ENCODE data around the gene ITPK1. TPM values are rescaled to one million over a fixed set of nuclear protein-coding genes. Genes with fewer than 3 reads are reported as not detected.

ITPK1 gene
- polyA plus RNA-seq, 4 donors = 98.8 to 153 (median 138) TPM

GRCh38 chr14:93030761-93031160 lies 85.0 kb downstream of the ITPK1 start:
- WGBS, 3 donors = 88 to 93% (median 90%) methylated on average over 10 of the region's 10 CpGs
- no peak overlapping the region for H3K27ac ChIP-seq (ENCODE audit: low read depth in 1 of 3, low read length in 2 of 3)
- H3K9me3 ChIP-seq (ENCODE audit: control insufficient read depth in 2 of 2, insufficient read depth in 1 of 2, low read depth in 1 of 2, low read length in 1 of 2) = no peaks in the 10 kb centered on the region
- peaks cover 8 to 44% (median 12%) of the 10 kb centered on the region in 3 donors for H3K4me1 ChIP-seq (ENCODE audit: control insufficient read depth in 3 of 3, insufficient read depth in 2 of 3, low read depth in 1 of 3, low read length in 2 of 3)
- no peak for DNase-seq
- no peak for FAIRE-seq
- no peak overlapping the region for H3K4me3 ChIP-seq (ENCODE audit: low read depth in 1 of 3, low read length in 3 of 3)
- H3K27me3 ChIP-seq (ENCODE audit: control insufficient read depth in 3 of 3, insufficient read depth in 3 of 3, low read length in 3 of 3) = no peaks in the 10 kb centered on the region
- H3K36me3 ChIP-seq (ENCODE audit: control insufficient read depth in 3 of 3, insufficient read depth in 2 of 3, low read depth in 1 of 3, low read length in 3 of 3) = peaks cover 0 to 61% (median 2%) of the 10 kb centered on the region in 3 donors

- no peak for FAIRE-seq
- WGBS, 3 donors = 90 to 96% (median 91%) methylated on average over 8 of the region's 8 CpGs
- Histone ChIP-seq H3K4me3 (ENCODE audit: low read depth in 1 of 3, low read length in 3 of 3) (no peak overlapping the region), H3K27ac (ENCODE audit: low read depth in 1 of 3, low read length in 2 of 3) (no peak overlapping the region), H3K36me3 (ENCODE audit: control insufficient read depth in 3 of 3, insufficient read depth in 2 of 3, low read depth in 1 of 3, low read length in 3 of 3) (peaks cover 0 to 60% (median 2%) of the 10 kb centered on the region in 3 donors), H3K9me3 (ENCODE audit: control insufficient read depth in 2 of 2, insufficient read depth in 1 of 2, low read depth in 1 of 2, low read length in 1 of 2) (no peaks in the 10 kb centered on the region), H3K27me3 (ENCODE audit: control insufficient read depth in 3 of 3, insufficient read depth in 3 of 3, low read length in 3 of 3) (no peaks in the 10 kb centered on the region), H3K4me1 (ENCODE audit: control insufficient read depth in 3 of 3, insufficient read depth in 2 of 3, low read depth in 1 of 3, low read length in 2 of 3) (peaks cover 8 to 39% (median 12%) of the 10 kb centered on the region in 3 donors)
- no peak for DNase-seq
Measured at GRCh38 chr14:93029911-93030508, 85.7 kb downstream of the ITPK1 start.

GRCh38 chr14:93029417-93029816 lies 86.3 kb downstream of the ITPK1 start:
- DNase-seq = no peak
- WGBS, 3 donors = 92 to 94% (median 93%) methylated on average over 5 of the region's 5 CpGs
- no peak overlapping the region for H3K27ac ChIP-seq (ENCODE audit: low read depth in 1 of 3, low read length in 2 of 3)
- FAIRE-seq = no peak
- peaks cover 0 to 60% (median 2%) of the 10 kb centered on the region in 3 donors for H3K36me3 ChIP-seq (ENCODE audit: control insufficient read depth in 3 of 3, insufficient read depth in 2 of 3, low read depth in 1 of 3, low read length in 3 of 3)
- peaks cover 8 to 39% (median 10%) of the 10 kb centered on the region in 3 donors for H3K4me1 ChIP-seq (ENCODE audit: control insufficient read depth in 3 of 3, insufficient read depth in 2 of 3, low read depth in 1 of 3, low read length in 2 of 3)
- no peaks in the 10 kb centered on the region for H3K9me3 ChIP-seq (ENCODE audit: control insufficient read depth in 2 of 2, insufficient read depth in 1 of 2, low read depth in 1 of 2, low read length in 1 of 2)
- no peaks in the 10 kb centered on the region for H3K27me3 ChIP-seq (ENCODE audit: control insufficient read depth in 3 of 3, insufficient read depth in 3 of 3, low read length in 3 of 3)
- no peak overlapping the region for H3K4me3 ChIP-seq (ENCODE audit: low read depth in 1 of 3, low read length in 3 of 3)

GRCh38 chr14:93028724-93029076 lies 87.0 kb downstream of the ITPK1 start:
- no peak for FAIRE-seq

GRCh38 chr14:93027810-93028723 lies 87.7 kb downstream of the ITPK1 start:
- no peak for FAIRE-seq
- peaks cover 3 to 39% (median 4%) of the 10 kb centered on the region in 3 donors for H3K4me1 ChIP-seq (ENCODE audit: control insufficient read depth in 3 of 3, insufficient read depth in 2 of 3, low read depth in 1 of 3, low read length in 2 of 3)
- peaks cover 0 to 62% (median 2%) of the 10 kb centered on the region in 3 donors for H3K36me3 ChIP-seq (ENCODE audit: control insufficient read depth in 3 of 3, insufficient read depth in 2 of 3, low read depth in 1 of 3, low read length in 3 of 3)
- no peaks in the 10 kb centered on the region for H3K27me3 ChIP-seq (ENCODE audit: control insufficient read depth in 3 of 3, insufficient read depth in 3 of 3, low read length in 3 of 3)
- H3K4me3 ChIP-seq (ENCODE audit: low read depth in 1 of 3, low read length in 3 of 3) = no peak overlapping the region
- no peak overlapping the region for H3K27ac ChIP-seq (ENCODE audit: low read depth in 1 of 3, low read length in 2 of 3)
- H3K9me3 ChIP-seq (ENCODE audit: control insufficient read depth in 2 of 2, insufficient read depth in 1 of 2, low read depth in 1 of 2, low read length in 1 of 2) = no peaks in the 10 kb centered on the region
- DNase-seq = no peak
- WGBS, 3 donors = 80 to 93% (median 80%) methylated on average over 19 of the region's 19 CpGs

More at GRCh38 chr14:93028724-93029076, 87.0 kb downstream of the ITPK1 start:
- Histone ChIP-seq H3K36me3 (ENCODE audit: control insufficient read depth in 3 of 3, insufficient read depth in 2 of 3, low read depth in 1 of 3, low read length in 3 of 3) (peaks cover 0 to 64% (median 2%) of the 10 kb centered on the region in 3 donors), H3K4me3 (ENCODE audit: low read depth in 1 of 3, low read length in 3 of 3) (no peak overlapping the region), H3K4me1 (ENCODE audit: control insufficient read depth in 3 of 3, insufficient read depth in 2 of 3, low read depth in 1 of 3, low read length in 2 of 3) (peaks cover 8 to 39% (median 8%) of the 10 kb centered on the region in 3 donors), H3K27ac (ENCODE audit: low read depth in 1 of 3, low read length in 2 of 3) (no peak overlapping the region), H3K9me3 (ENCODE audit: control insufficient read depth in 2 of 2, insufficient read depth in 1 of 2, low read depth in 1 of 2, low read length in 1 of 2) (no peaks in the 10 kb centered on the region), H3K27me3 (ENCODE audit: control insufficient read depth in 3 of 3, insufficient read depth in 3 of 3, low read length in 3 of 3) (no peaks in the 10 kb centered on the region)
- 86 to 89% (median 88%) methylated on average over 9 of the region's 9 CpGs for WGBS, 3 donors
- no peak for DNase-seq

- 91 to 93% (median 93%) methylated on average over 7 of the region's 7 CpGs for WGBS, 3 donors
- no peak for DNase-seq
- FAIRE-seq = no peak
- Histone ChIP-seq H3K9me3 (ENCODE audit: control insufficient read depth in 2 of 2, insufficient read depth in 1 of 2, low read depth in 1 of 2, low read length in 1 of 2) (no peaks in the 10 kb centered on the region), H3K36me3 (ENCODE audit: control insufficient read depth in 3 of 3, insufficient read depth in 2 of 3, low read depth in 1 of 3, low read length in 3 of 3) (peaks cover 0 to 69% (median 2%) of the 10 kb centered on the region in 3 donors), H3K4me3 (ENCODE audit: low read depth in 1 of 3, low read length in 3 of 3) (no peak overlapping the region), H3K27ac (ENCODE audit: low read depth in 1 of 3, low read length in 2 of 3) (no peak overlapping the region), H3K4me1 (ENCODE audit: control insufficient read depth in 3 of 3, insufficient read depth in 2 of 3, low read depth in 1 of 3, low read length in 2 of 3) (peaks cover 0 to 33% (median 0%) of the 10 kb centered on the region in 3 donors), H3K27me3 (ENCODE audit: control insufficient read depth in 3 of 3, insufficient read depth in 3 of 3, low read length in 3 of 3) (no peaks in the 10 kb centered on the region)
Measured at GRCh38 chr14:93026339-93026738, 89.4 kb downstream of the ITPK1 start.

GRCh38 chr14:93025055-93025454 lies 90.7 kb downstream of the ITPK1 start:
- DNase-seq = no peak
- whole genome bisulfite sequencing, 3 donors = 80 to 88% (median 85%) methylated on average over 9 of the region's 9 CpGs
- H3K36me3 ChIP-seq (ENCODE audit: control insufficient read depth in 3 of 3, insufficient read depth in 2 of 3, low read depth in 1 of 3, low read length in 3 of 3) = peaks cover 0 to 63% (median 0%) of the 10 kb centered on the region in 3 donors
- no peaks in the 10 kb centered on the region for H3K9me3 ChIP-seq (ENCODE audit: control insufficient read depth in 2 of 2, insufficient read depth in 1 of 2, low read depth in 1 of 2, low read length in 1 of 2)
- H3K4me3 ChIP-seq (ENCODE audit: low read depth in 1 of 3, low read length in 3 of 3) = no peak overlapping the region
- H3K4me1 ChIP-seq (ENCODE audit: control insufficient read depth in 3 of 3, insufficient read depth in 2 of 3, low read depth in 1 of 3, low read length in 2 of 3) = peaks cover 0 to 43% (median 2%) of the 10 kb centered on the region in 3 donors
- no peaks in the 10 kb centered on the region for H3K27me3 ChIP-seq (ENCODE audit: control insufficient read depth in 3 of 3, insufficient read depth in 3 of 3, low read length in 3 of 3)
- H3K27ac ChIP-seq (ENCODE audit: low read depth in 1 of 3, low read length in 2 of 3) = peak overlapping the region in 1 of 3 donors; percentile 83
- no peak for FAIRE-seq

GRCh38 chr14:93024493-93024892 lies 91.2 kb downstream of the ITPK1 start:
- WGBS, 3 donors = 94 to 98% (median 94%) methylated on average over 5 of the region's 5 CpGs
- Histone ChIP-seq H3K9me3 (ENCODE audit: control insufficient read depth in 2 of 2, insufficient read depth in 1 of 2, low read depth in 1 of 2, low read length in 1 of 2) (no peaks in the 10 kb centered on the region), H3K36me3 (ENCODE audit: control insufficient read depth in 3 of 3, insufficient read depth in 2 of 3, low read depth in 1 of 3, low read length in 3 of 3) (peaks cover 0 to 63% (median 0%) of the 10 kb centered on the region in 3 donors), H3K4me3 (ENCODE audit: low read depth in 1 of 3, low read length in 3 of 3) (no peak overlapping the region), H3K4me1 (ENCODE audit: control insufficient read depth in 3 of 3, insufficient read depth in 2 of 3, low read depth in 1 of 3, low read length in 2 of 3) (peaks cover 0 to 48% (median 2%) of the 10 kb centered on the region in 3 donors), H3K27me3 (ENCODE audit: control insufficient read depth in 3 of 3, insufficient read depth in 3 of 3, low read length in 3 of 3) (no peaks in the 10 kb centered on the region), H3K27ac (ENCODE audit: low read depth in 1 of 3, low read length in 2 of 3) (peak overlapping the region in 1 of 3 donors; percentile 83)
- DNase-seq (no peak), FAIRE-seq (no peak)

Measured in small intestine (tissue), 7 donors.